COR-L47 (cell line): Measurements from ENCODE around the gene NELFA.

Experiments
- DNase-seq: peaks from one replicate; lab custom pipeline; 2025; lab: John Stamatoyannopoulos, UW

The NELFA gene

DNA sequence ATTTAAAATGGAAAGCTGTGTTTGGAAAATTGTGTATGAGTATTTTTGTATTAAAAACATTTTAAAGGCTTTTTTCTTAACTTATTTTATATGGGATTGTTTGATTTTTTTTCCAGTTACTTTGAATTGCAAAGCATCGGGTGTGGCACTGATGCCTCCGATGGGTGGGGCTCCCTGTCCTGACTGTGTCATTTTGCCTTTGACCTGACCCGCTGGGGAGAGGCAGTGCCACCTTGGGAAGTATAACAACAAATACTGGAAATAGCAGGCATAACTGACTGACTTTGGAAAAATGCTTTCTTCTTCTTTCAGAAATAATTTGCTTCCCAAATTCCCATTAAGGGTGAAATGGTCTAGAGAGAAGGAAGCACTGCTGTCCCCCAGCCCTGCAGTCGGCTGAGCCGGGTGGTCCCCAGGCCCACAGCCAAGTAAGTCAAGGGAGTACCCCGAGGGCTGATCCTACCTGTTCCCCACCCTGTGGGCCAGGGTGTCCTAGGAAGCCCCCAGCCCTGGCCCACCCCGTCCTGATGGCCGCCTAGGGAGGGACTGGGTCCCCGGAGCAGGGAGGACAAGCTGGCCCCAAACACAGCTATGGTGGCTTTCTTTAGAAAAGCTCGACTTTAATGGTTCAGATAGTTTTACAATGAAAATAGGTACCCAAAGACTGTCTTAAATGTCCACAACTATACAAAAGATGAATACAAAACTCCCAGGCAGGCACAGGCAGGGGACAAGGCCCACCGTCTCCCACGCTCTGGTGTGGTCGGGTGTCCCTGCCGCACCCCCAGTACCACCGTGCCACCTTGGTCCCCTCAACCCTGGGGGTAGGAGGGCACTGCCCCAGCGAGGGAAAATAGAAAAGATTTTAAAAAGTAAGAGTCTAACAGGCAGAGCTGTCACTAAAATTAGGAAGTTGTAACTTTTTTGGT is 26.4 kb downstream of the NELFA start:
- DNase-seq, result no peak

DNA sequence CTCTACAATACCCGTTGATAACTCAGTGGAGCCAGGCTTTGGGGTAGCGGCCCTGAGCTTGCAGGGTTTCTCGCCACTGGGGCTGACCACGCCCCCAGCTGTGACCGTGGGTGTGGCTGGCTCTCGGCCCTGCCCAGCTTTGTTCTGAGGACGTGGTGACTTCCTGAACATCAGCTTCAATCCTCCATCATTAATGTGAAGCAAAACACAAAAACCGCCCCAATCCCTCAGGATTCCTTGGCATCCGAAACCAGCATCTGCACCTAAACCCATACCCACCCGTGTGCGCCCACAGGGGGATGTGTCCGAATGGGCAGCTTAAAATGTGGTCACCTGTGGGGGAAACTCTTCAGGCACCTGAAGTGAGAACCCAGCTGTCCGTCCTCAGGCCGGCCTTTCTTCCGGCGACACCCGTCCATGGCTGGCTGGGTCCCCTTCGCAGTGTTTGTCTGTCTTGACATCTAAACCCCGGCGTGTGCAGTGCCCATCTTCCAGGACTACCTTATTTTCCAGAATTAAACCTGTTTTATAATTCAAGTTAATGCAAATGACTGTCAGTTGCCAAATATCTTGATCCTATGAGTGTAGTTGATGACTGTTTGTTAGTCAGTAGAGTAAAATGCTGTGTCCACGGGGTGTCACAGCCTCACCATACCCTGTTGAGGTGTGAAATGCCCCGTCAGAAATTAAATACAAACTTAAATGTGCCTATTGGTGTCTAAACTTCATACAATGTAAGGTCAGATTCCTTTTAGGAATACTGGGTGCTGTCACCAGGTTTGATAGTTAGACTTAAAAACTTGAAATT is 27.3 kb downstream of the NELFA start:
- DNase-seq, result no peak

DNA sequence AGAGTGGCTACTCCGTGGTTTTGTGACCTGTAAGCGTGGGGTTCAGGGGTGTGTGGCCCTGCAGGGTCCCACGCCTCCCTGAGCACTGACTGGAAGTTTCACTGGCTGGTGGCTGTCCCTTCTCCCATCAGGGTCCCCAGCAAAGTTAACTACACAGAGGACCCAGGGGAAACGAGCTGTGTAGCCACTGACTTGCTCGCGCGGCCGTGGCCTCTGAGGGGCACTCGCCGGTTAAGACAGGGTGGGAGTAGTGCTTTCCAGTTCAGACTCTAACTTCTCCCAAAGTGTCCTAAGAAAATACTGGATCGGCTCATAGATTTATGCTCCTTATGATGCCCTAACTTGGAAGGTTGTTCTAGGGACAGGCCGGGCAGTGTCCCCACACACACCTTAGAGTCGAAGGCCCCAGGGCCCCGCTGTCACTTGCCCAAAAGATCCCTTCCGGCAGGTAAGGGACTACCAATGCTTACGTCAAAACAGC is 28.2 kb downstream of the NELFA start:
- DNase-seq, result no peak

DNA sequence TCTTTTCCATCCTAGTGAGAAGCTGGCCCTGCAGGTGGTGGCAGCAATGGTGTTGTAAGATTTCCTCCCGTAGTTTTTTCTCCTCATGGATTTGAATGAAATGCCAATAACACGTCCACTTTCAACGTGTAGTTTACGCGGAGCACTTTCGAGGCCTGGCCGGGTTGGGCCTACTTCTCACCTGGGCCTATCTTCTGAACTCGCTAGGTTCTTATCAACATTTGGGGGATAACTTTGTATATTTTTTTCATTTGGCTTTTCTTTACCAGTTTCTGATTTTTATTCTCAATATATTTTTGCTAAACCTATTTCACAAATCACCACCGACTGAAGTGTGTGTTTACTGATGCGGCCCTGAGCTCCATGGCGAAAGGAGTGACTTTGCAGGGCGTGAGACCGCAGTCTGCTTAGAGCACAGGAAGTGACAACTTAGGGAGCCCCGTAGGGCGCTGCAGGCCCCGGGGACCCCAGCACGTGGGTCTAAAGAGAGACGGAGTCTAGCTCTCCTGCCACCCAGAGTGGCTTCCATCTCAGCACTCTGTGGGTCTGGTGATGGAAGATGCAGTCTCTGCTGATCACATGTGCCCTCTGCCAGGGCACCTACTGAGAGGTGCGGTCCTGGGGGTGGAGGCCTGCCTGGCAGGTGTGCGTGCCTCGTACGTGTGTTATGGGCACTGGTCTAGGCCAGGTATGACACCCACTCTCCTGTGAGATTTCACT is 29.1 kb downstream of the NELFA start:
- DNase-seq, result no peak

DNA sequence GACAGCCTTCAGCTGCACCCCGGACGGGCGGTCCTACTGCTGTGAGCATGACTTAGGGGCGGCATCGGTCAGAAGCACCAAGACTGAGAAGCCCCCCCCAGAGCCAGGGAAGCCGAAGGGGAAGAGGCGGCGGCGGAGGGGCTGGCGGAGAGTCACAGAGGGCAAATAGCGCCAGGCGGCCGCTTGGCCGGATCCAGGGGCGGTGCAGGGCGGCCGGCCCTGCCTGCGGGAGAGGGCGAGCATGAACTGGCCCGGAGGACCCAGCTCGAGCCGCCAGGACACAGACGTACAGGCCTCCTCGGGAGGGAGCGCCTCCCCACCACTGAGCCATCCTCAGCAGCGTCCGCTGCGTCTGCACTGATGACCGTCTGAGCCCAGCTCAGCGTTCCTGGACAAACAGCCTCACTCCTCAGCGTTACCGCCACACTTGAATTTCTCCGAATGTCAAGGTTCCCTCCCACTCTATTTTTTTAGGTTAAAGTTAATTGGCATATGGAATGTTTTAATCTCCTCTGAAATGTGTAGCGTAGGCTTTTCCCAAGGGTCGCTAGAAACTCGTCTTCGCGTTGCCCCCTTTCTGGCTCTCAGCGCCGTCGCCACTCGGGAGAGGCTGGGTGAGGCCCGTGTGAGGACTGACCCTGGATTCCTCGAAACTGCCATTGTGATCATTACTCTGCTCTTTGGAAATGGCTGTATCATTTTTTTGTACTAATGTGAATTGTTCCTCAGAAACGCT is 29.9 kb downstream of the NELFA start:
- no peak for DNase-seq

DNA sequence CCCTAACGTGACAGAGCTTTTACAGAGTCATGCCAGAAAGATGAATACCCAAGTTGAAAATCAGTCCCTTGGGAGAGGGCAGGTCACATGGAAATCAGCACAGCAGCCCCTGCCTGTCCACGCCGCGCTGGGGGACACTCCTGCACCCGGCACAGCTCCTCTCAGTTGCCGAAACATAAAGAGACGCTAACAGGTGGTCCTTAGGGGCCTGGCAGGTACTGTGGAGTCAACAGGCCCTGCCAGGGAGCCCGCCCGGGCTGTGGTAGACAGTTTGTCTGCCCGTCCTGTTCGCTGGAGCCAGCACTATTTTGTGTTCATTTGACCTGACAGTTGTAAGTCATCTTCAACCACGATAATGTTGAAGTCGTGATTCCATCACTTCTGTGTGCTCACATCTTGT is 30.5 kb downstream of the NELFA start:
- no peak for DNase-seq

DNA sequence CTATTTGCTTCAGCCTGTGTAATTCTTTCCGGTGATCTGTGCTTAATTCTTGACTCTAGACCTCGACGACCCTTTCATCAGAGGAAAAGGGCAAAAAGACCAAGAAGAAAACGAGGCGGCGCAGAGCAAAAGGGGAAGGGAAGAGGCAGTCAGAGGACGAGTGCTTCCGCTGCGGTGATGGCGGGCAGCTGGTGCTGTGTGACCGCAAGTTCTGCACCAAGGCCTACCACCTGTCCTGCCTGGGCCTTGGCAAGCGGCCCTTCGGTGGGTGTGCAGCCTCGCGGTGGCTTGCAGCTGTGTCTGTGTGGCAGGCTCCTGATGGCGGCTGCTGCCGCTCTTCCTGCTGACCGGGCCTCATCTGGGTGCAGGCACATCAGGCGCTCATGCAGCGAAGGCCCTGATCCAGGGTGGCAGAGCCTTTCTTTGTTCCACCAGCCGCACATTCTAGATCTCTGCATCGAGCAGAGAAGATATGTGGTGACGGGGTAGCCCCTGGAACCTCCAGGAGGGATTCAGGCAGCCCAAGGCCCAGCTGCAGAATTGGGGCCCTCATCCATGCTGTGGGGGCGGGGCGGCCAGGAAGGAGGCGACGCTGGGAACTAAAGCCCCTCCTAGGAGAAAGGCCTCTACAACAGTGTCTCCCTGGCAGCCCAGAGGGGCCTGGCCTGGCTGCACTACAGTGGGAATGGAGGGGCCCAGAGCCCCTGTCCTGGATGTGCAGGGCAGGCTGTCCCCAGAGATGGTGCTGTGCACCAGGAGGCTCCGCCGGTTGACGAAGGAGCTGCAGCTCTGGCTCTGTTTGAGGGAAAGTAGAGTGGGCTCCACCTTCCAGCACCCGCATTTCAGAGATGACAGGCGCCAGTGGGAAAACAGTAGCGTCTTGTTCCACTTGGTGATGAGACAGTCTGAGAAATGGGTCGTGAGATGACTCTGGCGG is 32.1 kb downstream of the NELFA start:
- DNase-seq, result no peak

DNA sequence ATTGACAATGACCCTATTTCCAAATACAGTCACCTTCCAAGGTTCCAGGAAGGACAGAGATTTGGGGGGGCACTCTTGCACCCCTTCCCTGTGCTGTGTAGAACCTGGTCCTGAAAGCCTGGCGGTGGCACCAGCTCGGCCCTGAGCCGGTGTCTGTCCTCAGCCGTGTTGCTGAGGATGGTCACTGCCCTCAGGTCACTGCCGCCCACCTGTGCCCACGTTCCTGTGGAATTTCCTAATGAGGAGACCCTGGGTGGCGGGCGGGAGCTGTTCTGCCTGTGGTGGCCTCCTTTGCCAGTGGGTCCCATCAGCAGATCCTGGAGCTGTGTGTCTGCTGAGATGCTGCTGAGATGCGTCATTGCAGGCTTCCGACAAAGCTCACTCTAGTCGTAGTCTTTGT is 32.9 kb downstream of the NELFA start:
- DNase-seq, result no peak

DNA sequence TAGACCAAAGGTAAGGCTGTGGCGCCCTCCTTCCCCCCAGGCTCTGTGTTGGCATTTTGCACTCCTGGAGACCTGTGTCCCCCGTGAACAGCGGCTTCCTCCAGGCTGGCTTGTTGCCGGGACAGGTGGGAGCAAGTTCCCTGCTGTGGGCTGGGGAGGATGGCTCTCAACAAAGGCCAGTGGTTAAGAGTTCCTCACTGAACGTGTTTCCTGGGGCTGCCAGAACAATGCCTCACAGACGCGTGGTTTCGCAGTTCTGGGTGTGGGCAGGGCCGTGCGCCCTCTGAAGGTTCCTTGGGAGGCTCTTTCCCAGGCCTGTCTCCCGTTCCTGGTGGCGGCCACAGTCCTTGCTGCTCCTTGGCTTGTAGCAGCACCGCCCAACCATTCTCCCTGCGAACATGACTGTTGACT is 33.4 kb downstream of the NELFA start:
- no peak for DNase-seq

DNA sequence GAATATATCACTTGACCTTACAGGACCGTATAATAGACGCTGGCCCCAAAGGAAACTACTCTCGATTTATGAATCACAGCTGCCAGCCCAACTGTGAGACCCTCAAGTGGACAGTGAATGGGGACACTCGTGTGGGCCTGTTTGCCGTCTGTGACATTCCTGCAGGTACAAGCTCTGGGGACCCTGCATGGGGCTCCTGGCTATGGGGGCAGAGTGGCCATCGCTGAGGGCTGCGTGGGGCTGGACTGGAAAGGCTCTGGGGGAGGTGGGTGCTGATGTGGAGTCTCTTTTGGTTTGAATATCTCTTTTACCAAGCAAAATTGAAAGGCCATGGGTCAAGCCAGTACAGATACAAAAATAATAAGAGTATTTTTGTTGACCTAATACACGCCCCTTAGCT is 33.9 kb downstream of the NELFA start:
- DNase-seq, result no peak

DNA sequence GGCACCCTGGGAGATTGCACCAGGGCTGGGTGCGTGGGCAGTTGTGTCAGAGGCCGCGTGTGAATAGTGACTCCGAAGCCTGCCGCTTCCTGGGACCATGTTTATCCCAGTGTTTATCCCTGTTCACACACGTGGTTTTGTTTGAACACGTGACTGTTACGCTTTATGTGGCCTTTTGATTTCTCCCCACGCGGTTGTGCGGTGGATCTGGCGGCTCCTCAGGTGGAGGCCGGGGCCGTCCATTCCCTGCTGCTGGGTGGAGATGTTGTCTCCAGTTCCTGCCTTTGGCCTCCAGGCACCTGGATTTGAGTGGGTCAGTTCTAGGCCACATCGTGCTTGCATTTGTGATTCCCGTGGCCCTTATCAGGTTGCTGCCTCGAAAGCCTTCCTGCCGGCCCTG is 35.1 kb downstream of the NELFA start:
- DNase-seq, result no peak

DNA sequence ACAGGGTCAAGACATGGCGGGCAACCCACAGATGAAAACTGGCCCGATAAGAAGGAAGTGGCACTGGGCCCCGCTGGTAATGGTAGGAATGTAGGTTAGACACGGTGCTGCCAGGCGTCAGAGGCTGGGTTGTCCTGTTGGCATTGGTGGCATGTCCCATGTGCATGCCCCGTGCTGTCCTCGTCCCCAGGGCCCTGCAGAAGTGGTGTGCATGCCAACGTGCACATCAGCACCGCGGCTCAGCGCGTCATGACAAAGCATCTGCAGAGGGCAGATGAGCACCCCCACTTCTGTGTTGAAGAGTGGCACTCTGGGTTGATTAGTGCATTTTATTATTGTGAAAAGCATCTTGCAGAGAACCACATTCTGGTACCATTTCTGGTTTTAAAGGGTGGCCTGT is 35.6 kb downstream of the NELFA start:
- no peak for DNase-seq

DNA sequence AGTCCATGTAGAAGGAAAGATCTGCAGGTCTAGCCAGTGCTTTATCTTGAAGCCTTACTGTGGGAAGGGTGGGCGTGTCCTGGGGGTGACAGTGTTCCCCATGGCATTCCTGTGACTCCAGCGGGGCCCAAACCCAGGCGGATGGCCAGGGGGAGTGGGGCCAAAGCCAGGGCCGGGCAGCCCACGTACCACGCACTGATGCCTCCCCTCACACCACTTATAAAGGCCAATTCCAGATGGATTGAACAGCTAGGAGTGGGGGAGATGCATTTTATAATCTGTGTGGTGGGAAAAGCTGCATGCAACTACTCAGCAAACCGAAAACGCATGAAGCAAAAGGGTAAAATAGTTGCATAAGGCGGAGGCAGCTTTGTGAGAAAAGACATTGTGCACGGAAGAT is 36.4 kb downstream of the NELFA start:
- no peak for DNase-seq

DNA sequence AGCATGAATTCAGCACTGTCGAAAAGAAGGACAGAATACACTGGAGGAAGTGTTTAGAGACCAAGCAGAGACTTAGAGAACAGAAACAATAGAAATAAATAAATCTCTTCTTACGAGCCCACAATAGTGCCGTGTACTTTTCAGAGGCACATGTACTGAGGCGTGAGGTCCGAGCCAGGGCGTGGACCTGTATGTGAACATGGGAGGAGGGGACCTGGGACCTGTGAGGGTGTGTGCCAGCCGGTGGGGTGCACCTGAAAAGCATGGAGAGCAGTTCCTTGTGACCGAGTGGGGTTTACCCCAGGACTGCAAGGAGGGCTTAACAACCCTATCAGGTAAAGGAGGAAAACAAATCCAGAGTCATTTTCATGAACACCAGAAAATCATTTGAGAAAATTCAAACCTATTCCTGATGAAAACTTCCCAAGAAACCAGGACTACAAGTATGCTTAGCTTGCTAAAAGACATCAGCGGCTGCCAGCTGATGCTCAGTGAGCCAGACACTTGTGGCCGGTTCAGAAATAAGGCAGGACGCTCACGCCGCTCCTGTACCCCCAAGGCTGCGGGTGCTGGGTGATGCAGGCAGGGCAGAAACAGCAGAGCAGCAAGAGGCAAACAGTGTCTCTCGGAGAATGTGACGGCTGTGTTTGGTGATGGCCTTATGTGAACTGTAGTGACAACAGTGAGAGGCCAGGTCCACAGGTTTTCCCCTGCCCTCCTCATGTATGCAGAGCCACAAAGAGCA is 37.1 kb downstream of the NELFA start:
- no peak for DNase-seq

DNA sequence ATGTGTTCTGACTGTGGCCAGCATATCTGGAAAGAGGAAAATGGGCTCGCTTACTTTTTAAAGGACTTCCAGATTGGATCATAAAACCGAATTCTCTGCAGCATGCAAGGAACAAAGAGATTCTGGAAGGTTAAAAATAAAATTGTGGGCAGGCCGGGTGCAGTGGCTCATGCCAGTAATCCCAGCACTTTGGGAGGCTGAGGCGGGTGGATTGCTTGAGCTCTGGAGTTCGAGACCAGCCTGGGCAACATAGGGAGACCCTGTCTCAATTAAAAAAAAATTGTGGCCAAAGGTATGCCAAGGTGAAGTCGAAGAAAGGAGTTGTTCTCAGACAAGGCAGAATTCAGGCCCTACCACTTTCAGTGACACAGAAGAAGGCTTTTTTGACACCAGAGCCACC is 37.8 kb downstream of the NELFA start:
- DNase-seq, result no peak

DNA sequence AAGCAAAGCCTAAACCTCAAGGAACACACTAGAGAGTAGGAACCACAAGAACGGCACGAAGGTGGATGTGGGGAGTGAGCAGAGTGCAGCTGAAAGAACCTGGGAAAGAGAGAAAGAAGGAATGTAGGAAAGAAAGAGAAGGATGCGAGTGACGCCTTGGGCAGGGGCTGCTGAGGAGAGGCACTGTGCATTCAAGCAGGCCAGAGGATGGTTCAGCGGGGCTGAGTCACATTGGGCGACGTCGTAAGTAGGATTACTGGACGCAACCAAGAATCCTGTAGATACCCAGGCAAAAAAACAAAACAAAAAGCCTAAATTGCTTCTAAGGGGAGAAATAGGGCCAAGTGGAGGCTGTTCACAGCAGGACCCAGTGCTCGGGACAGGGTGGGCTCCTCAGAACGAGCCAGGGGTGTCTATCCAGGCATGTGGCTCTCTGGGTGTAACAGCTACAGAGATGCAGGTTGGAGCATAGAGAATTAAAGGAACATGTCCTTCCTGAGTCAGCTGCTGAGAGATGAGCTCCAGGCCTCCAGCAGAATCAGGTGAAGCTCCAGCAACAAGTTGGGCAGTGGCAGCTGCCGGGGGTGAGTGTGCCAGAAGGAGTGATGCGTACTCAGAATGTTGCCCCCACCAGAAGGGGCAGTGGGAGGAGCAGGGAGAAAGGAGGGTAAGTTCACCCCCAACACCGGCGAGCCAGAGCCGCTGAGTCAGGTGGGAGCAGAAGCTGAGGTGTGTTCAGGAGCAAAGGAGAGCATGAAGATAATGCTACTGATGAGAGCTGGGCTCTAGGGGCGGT is 38.6 kb downstream of the NELFA start:
- no peak for DNase-seq

DNA sequence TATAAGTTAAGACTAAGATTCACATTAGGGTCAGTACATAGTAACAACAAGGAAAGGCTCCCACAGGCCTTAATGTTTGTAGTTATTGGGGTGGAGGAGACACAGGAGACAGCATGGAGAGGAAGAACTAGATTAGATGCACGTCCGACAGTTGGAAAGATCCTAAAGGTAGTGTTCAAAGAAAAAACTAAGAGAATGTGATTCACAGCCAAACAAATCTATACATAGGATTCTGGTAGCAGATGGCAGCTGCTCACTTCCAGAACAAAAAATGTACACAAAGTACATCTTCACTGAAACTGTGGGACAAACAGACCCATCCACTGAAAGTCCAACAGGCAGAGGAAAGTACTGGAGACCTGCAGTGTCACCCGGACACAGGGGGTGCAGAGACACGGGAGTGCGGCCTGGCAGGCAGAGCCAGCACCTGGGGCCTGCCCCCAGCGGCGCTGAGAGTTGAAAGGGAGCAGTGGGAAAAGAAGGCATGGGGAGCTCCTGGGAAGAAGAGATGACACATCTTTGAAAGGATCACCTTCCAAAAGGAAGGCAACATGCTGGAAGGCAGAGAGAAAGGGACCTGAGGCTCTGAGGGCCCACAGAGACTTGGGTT is 40.0 kb downstream of the NELFA start:
- no peak for DNase-seq

DNA sequence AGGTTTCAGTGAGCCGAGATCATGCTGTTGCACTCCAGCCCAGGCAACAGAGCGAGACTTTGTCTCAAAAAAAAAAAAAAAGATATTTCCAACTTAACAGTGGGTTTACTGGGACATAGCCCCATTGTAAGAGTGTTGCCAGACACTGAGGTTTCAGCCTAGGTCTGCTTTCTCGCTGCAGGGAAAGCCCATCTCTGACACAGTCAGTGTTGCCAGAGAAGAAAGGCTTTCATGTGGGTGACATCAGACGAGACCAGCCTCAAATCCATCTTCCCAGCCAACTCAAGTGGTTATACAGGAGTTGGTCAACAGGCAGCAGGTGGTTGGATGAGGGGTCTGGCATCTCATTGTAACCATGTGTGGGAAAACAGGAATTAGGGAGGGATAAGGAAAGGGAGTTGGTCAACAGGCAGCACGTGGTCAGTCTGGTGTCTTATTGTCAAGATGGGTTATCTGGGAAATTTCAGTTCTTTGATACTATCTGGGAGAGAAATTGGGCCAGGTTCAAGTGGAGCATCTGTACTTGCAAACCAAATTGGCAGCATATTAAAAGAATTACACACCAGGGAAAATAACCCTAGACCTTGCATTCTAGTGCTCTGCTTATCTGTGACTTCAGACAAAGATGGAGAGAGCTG is 41.1 kb downstream of the NELFA start:
- DNase-seq, result no peak
